ENCODE data around the gene DIPK1B.

Gene DIPK1B

GRCh38 chr9:136740971-136741882 is 28.9 kb downstream of the DIPK1B start:
- no peak for DNase-seq

- no peak for DNase-seq
Observed at GRCh38 chr9:136741883-136742571, 29.7 kb downstream of the DIPK1B start.

- no peak for DNase-seq
Observed at GRCh38 chr9:136742591-136743391, 30.4 kb downstream of the DIPK1B start, which contains the start of gene LCN10. Gene LCN10, minus strand, starts transcription at chr9:136742940. Its CDS starts 37 bp downstream, at chr9:136742903.

- DNase-seq: no peak
Observed at GRCh38 chr9:136743639-136744211, 31.4 kb downstream of the DIPK1B start.

GRCh38 chr9:136744773-136745172 is 32.4 kb downstream of the DIPK1B start:
- no peak for DNase-seq

GRCh38 chr9:136745389-136746154 is 33.2 kb downstream of the DIPK1B start:
- no peak for DNase-seq

- no peak for DNase-seq
Observed at GRCh38 chr9:136746155-136746490, 33.8 kb downstream of the DIPK1B start.

GRCh38 chr9:136746621-136747020 is 34.2 kb downstream of the DIPK1B start:
- no peak for DNase-seq

GRCh38 chr9:136747161-136748060 is 35.0 kb downstream of the DIPK1B start:
- DNase-seq: no peak

- no peak for DNase-seq
Observed at GRCh38 chr9:136748201-136748600, 35.8 kb downstream of the DIPK1B start, which contains the start of gene LCN6. Gene LCN6, minus strand, starts transcription at chr9:136748525. Its CDS starts 42 bp downstream, at chr9:136748483.

- no peak for DNase-seq
Observed at GRCh38 chr9:136748666-136749611, 36.6 kb downstream of the DIPK1B start.

- no peak for DNase-seq
Observed at GRCh38 chr9:136750526-136750925, 38.2 kb downstream of the DIPK1B start.

- DNase-seq: no peak
Observed at GRCh38 chr9:136751244-136751643, 38.9 kb downstream of the DIPK1B start.

- no peak for DNase-seq
Observed at GRCh38 chr9:136751814-136752213, 39.4 kb downstream of the DIPK1B start.

GRCh38 chr9:136753371-136754058 is 41.1 kb downstream of the DIPK1B start:
- DNase-seq: no peak

GRCh38 chr9:136754059-136754572 is 41.7 kb downstream of the DIPK1B start:
- DNase-seq: no peak

- no peak for DNase-seq
Observed at GRCh38 chr9:136754626-136755301, 42.4 kb downstream of the DIPK1B start.

Data from NCI-H748 treated with DMSO at 0.1 percent for 48 hours (cell line).